ENCODE data around the gene NFE2L2. TPM values are rescaled to one million over a fixed set of nuclear protein-coding genes. Genes with fewer than 3 reads are reported as not detected.

Gene NFE2L2
- total RNA-seq, 1 donor from 2014 or later = 105 TPM

GRCh38 chr2:177275743-177276055 is 11.2 kb upstream of the NFE2L2 start:
- H3K9me3 ChIP-seq = no peaks in the 10 kb centered on the region
- intact Hi-C loops (cut with DNase I) = no loop called here
- peaks cover 6% of the 10 kb centered on the region for H3K4me1 ChIP-seq
- no peak for TF ChIP-seq CTCF (IDR thresholded peaks at IDR 0.05)
- no peaks in the 10 kb centered on the region for H3K27me3 ChIP-seq
- H3K4me3 ChIP-seq = no peak overlapping the region
- H3K27ac ChIP-seq = no peak overlapping the region
- no peak for ATAC-seq
- no peaks in the 10 kb centered on the region for H3K36me3 ChIP-seq
- DNase-seq = no peak

- no peak for ATAC-seq
- no peak overlapping the region for H3K4me3 ChIP-seq
Observed at GRCh38 chr2:177275040-177275742, 10.7 kb upstream of the NFE2L2 start.

GRCh38 chr2:177273408-177273807 is 8.9 kb upstream of the NFE2L2 start:
- H3K27me3 ChIP-seq = no peaks in the 10 kb centered on the region
- H3K4me3 ChIP-seq = no peak overlapping the region
- intact Hi-C loops (cut with DNase I) = no loop called here
- TF ChIP-seq CTCF (IDR thresholded peaks at IDR 0.05) = no peak
- peaks cover 6% of the 10 kb centered on the region for H3K4me1 ChIP-seq
- DNase-seq (no peak), ATAC-seq (no peak)
- H3K9me3 ChIP-seq = no peaks in the 10 kb centered on the region
- no peak overlapping the region for H3K27ac ChIP-seq
- H3K36me3 ChIP-seq = no peaks in the 10 kb centered on the region

More at GRCh38 chr2:177275040-177275742, 10.7 kb upstream of the NFE2L2 start:
- TF ChIP-seq CTCF (IDR thresholded peaks at IDR 0.05) = no peak
- Histone ChIP-seq H3K36me3 (no peaks in the 10 kb centered on the region), H3K27ac (no peak overlapping the region), H3K4me1 (peaks cover 6% of the 10 kb centered on the region), H3K27me3 (no peaks in the 10 kb centered on the region), H3K9me3 (no peaks in the 10 kb centered on the region)
- intact Hi-C loops (cut with DNase I) = no loop called here
- DNase-seq = no peak

- no peak for TF ChIP-seq CTCF (IDR thresholded peaks at IDR 0.05)
- Histone ChIP-seq H3K27ac (no peak overlapping the region), H3K9me3 (no peaks in the 10 kb centered on the region), H3K27me3 (no peaks in the 10 kb centered on the region), H3K4me1 (peaks cover 6% of the 10 kb centered on the region), H3K4me3 (no peak overlapping the region), H3K36me3 (no peaks in the 10 kb centered on the region)
- intact Hi-C loops (cut with DNase I) = no loop called here
- ATAC-seq (no peak), DNase-seq (no peak)
Observed at GRCh38 chr2:177272765-177273164, 8.2 kb upstream of the NFE2L2 start.

- intact Hi-C loops (cut with DNase I) = no loop called here
- no peak for TF ChIP-seq CTCF (IDR thresholded peaks at IDR 0.05)
- peaks cover 6% of the 10 kb centered on the region for H3K4me1 ChIP-seq
- H3K4me3 ChIP-seq = no peak overlapping the region
- ATAC-seq (no peak), DNase-seq (no peak)
- H3K27me3 ChIP-seq = no peaks in the 10 kb centered on the region
- no peak overlapping the region for H3K27ac ChIP-seq
- no peaks in the 10 kb centered on the region for H3K9me3 ChIP-seq
- H3K36me3 ChIP-seq = no peaks in the 10 kb centered on the region
Observed at GRCh38 chr2:177271981-177272666, 7.6 kb upstream of the NFE2L2 start.

Measured in upper lobe of right lung (tissue), 1 donor.